Endodermal cell (in vitro differentiated cells): Measurements from ENCODE around the gene AUTS2. TPM values are rescaled to one million over a fixed set of nuclear protein-coding genes. Genes with fewer than 3 reads are reported as not detected.

Source experiments
- DNase-seq: peaks from one replicate; pipeline ENCODE4 v3.0.0-alpha.2; 2017
- H3K27ac ChIP-seq: 2 replicates; pipeline ENCODE4 v1.5.1; 2013; ENCODE audit warnings: mild to moderate bottlenecking, low read depth, low read length, moderate library complexity
- H3K27me3 ChIP-seq: 2 replicates; pipeline ENCODE4 v1.6.1; 2013; ENCODE audit warnings: mild to moderate bottlenecking, low read length, moderate library complexity; ENCODE audit not compliant: insufficient read depth, control insufficient read depth, poor library complexity, severe bottlenecking
- H3K36me3 ChIP-seq: 2 replicates; pipeline ENCODE4 v1.7.0; 2013; ENCODE audit warnings: mild to moderate bottlenecking, low read length, moderate library complexity; ENCODE audit not compliant: control insufficient read depth, insufficient read depth
- H3K4me1 ChIP-seq: one replicate; pipeline ENCODE4 v1.7.0; 2013; ENCODE audit warnings: low read length; ENCODE audit not compliant: control insufficient read depth, insufficient read depth
- H3K4me3 ChIP-seq: 2 replicates; pipeline ENCODE4 v1.5.1; 2013; ENCODE audit warnings: mild to moderate bottlenecking, low read length, moderate library complexity
- H3K9ac ChIP-seq: 2 replicates; pipeline ENCODE4 v1.6.1; 2013; ENCODE audit warnings: mild to moderate bottlenecking, low read length, moderate library complexity; ENCODE audit not compliant: poor library complexity, severe bottlenecking; ENCODE audit errors: extremely low read depth
- H3K9me3 ChIP-seq: 2 replicates; pipeline ENCODE4 v1.6.1; 2013; ENCODE audit warnings: mild to moderate bottlenecking, low read length, moderate library complexity; ENCODE audit not compliant: control insufficient read depth
- H3K27ac Mint-ChIP-seq: 2 replicates; pipeline ENCODE4 v1.8.0; 2020; ENCODE audit warnings: mixed read lengths
- H3K27me3 Mint-ChIP-seq: 2 replicates; pipeline ENCODE4 v1.8.0; 2021; ENCODE audit warnings: mild to moderate bottlenecking, mixed read lengths; ENCODE audit not compliant: insufficient read depth
- H3K36me3 Mint-ChIP-seq: 2 replicates; pipeline ENCODE4 v1.8.0; 2020; ENCODE audit warnings: low read depth, mixed read lengths
- H3K4me1 Mint-ChIP-seq: 2 replicates; pipeline ENCODE4 v1.8.0; 2020; ENCODE audit warnings: mixed read lengths
- H3K4me3 Mint-ChIP-seq: 2 replicates; pipeline ENCODE4 v1.8.0; 2020; ENCODE audit warnings: mild to moderate bottlenecking, moderate library complexity, mixed read lengths
- H3K9me3 Mint-ChIP-seq: 2 replicates; pipeline ENCODE4 v1.8.0; 2020; ENCODE audit warnings: mild to moderate bottlenecking, mixed read lengths
- WGBS, 2 experiments: methylation state at CpG; one replicate each; pipeline versions ENCODE4 v1.1.5 to v1.1.7; 2013; ENCODE audit warnings: missing lambda C conversion rate in 2 of 2, mixed read lengths in 1 of 2; ENCODE audit not compliant: insufficient coverage in 1 of 2, insufficient read length in 1 of 2; 5-methylcytosine and 5-hydroxymethylcytosine counted together
- total RNA-seq, 2 donors: library from RNA; stranded (reverse); fragmentation: NEBNext Ultra II Directional in 1 of 2; extraction: Animal tissue kit (Norgen Biotek cat#: 25700) in 1 of 2; gene quantifications; 2 replicates in 1 of 2; 3 replicates in 1 of 2; pipeline ENCODE4 v1.2.1, GENCODE V29; 2021
- TF ChIP-seq, protein P1 (sequence below): fragments of 200-600 bp; sonication (generic); conservative IDR thresholded peaks from 2 replicates; pipeline ENCODE4 v1.5.0; 2021; ENCODE audit warnings: antibody characterized with exemption, mild to moderate bottlenecking

The AUTS2 gene
- total RNA-seq, 2 donors from 2014 or later: 76.8 to 106 TPM

DNA sequence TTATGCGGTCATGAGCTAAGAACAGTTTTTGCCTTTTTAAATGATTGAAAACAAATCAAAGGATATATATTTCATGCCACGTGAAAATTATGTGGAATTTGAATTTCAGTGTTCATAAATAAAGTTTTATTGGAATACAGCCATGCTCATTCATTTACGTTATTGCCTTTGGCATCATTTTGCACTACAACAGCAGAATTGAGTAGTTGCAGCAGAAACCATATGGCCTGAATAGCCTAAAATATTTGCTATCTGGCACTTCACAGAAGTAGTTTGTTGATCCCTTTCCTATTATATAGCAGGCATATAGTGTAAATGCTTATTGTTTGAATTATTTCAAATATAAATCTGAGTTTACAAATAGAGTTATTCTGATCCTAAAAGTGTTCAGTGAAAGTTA lies 59.7 kb downstream of the AUTS2 start:
- DNase-seq: no peak
- Histone ChIP-seq H3K4me3 (peak overlapping the region; percentile 57), H3K27me3 (no peaks in the 10 kb centered on the region), H3K36me3 (no peaks in the 10 kb centered on the region), H3K9me3 (no peaks in the 10 kb centered on the region), H3K4me1 (peaks cover 37% of the 10 kb centered on the region), H3K9ac (no peak overlapping the region), H3K27ac (no peak overlapping the region)
- no peaks in the 10 kb centered on the region for H3K9me3 Mint-ChIP-seq
- 93 to 96% methylated on average over 2 to 3 of the region's 3 CpGs for WGBS, 2 experiments
- TF ChIP-seq, protein P1, sequence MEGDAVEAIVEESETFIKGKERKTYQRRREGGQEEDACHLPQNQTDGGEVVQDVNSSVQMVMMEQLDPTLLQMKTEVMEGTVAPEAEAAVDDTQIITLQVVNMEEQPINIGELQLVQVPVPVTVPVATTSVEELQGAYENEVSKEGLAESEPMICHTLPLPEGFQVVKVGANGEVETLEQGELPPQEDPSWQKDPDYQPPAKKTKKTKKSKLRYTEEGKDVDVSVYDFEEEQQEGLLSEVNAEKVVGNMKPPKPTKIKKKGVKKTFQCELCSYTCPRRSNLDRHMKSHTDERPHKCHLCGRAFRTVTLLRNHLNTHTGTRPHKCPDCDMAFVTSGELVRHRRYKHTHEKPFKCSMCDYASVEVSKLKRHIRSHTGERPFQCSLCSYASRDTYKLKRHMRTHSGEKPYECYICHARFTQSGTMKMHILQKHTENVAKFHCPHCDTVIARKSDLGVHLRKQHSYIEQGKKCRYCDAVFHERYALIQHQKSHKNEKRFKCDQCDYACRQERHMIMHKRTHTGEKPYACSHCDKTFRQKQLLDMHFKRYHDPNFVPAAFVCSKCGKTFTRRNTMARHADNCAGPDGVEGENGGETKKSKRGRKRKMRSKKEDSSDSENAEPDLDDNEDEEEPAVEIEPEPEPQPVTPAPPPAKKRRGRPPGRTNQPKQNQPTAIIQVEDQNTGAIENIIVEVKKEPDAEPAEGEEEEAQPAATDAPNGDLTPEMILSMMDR: no peak
- H3K4me3 Mint-ChIP-seq: no peak overlapping the region
- no peaks in the 10 kb centered on the region for H3K36me3 Mint-ChIP-seq
- no peak overlapping the region for H3K27ac Mint-ChIP-seq
- peaks cover 89% of the 10 kb centered on the region for H3K4me1 Mint-ChIP-seq
- no peaks in the 10 kb centered on the region for H3K27me3 Mint-ChIP-seq

DNA sequence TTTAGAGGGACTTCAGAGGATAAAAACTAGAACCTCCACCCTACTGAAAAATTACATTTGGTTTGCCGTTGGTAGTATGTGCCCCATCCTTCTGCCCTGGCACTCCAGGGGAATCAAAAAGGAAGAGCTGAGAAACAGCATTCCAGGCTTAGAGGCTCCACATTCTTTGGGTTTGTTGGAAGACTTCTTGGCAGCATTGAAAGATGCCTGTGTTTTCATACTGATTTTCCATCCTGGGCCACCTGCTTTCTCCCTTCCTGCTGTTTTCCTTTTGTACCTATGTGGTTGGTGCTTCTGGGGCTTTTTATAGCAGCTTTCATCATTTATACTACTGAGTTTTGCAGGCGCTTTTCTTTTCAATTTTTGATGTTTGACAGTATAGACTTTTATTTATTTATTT lies 61.7 kb downstream of the AUTS2 start:
- Histone ChIP-seq H3K9ac (no peak overlapping the region), H3K27me3 (no peaks in the 10 kb centered on the region), H3K4me1 (peaks cover 25% of the 10 kb centered on the region), H3K36me3 (no peaks in the 10 kb centered on the region), H3K4me3 (no peak overlapping the region), H3K9me3 (no peaks in the 10 kb centered on the region), H3K27ac (no peak overlapping the region)
- no peak for DNase-seq
- TF ChIP-seq, protein P1: no peak
- WGBS, 2 experiments: 80% methylated on average over 1 of the region's 2 CpGs; no CpG with 5 or more reads in 1 of the 2 experiments
- Mint-ChIP-seq H3K27ac (peak overlapping the region; percentile 85), H3K4me3 (no peak overlapping the region), H3K4me1 (peaks cover 73% of the 10 kb centered on the region), H3K36me3 (no peaks in the 10 kb centered on the region), H3K9me3 (no peaks in the 10 kb centered on the region), H3K27me3 (no peaks in the 10 kb centered on the region)

DNA sequence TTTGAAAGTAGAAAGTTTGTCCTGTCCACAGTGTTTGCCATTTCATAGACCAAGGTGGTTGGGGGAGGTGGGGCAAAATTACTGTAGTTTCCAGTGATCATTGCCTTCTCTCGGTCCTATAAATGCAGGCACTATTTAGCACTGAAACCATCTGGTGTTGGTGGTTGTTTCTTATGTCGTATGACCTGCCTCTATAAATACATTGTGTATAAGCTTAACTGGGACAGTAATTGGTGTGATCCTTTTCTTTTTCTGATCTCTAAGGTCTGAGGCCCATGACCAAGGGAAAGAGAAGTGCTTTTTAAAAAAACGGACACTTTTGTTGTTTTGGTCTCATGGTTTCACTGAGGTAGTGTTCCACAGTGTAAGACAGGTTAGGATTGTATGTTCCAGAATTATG lies 63.1 kb downstream of the AUTS2 start:
- no peak for DNase-seq
- no peak overlapping the region for H3K27ac ChIP-seq
- no peaks in the 10 kb centered on the region for H3K9me3 ChIP-seq
- no peaks in the 10 kb centered on the region for H3K27me3 ChIP-seq
- no peaks in the 10 kb centered on the region for H3K36me3 ChIP-seq
- no peaks in the 10 kb centered on the region for H3K9me3 Mint-ChIP-seq
- H3K4me1 Mint-ChIP-seq: peaks cover 60% of the 10 kb centered on the region
- no peak overlapping the region for H3K9ac ChIP-seq
- no peaks in the 10 kb centered on the region for H3K27me3 Mint-ChIP-seq
- WGBS, 2 experiments: 86 to 88% methylated on average over 1 to 3 of the region's 3 CpGs
- H3K4me3 Mint-ChIP-seq: no peak overlapping the region
- peaks cover 13% of the 10 kb centered on the region for H3K4me1 ChIP-seq
- peak overlapping the region; percentile 23 for H3K27ac Mint-ChIP-seq
- H3K36me3 Mint-ChIP-seq: no peaks in the 10 kb centered on the region
- H3K4me3 ChIP-seq: no peak overlapping the region
- TF ChIP-seq, protein P1: no peak
